ENCODE data around the gene SLIT3.

Gene SLIT3

GRCh38 chr5:169050146-169050571 is 250.8 kb downstream of the SLIT3 start:
- in situ Hi-C loops (cut with MboI; ENCODE audit: low sequenced_read_pairs) = no loop called here

DNA sequence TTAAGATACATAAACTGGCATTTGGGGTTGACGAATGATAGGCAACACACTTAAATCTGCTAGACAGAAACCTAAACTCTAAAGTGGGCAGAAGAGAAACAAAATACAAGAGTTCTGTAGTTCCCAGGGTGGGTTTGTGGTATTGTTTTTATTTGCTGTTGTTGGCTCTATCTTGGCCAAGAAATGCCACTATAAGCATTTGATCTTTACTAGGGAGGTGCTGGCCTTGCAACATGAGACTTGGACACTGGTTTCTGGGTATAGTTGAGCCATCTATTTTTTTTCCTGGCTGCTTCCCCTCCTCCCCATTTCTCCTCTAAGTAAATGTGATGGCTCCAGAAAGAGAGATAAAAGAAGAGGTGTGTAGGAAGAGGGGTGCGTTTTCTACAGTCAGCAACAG is 251.2 kb downstream of the SLIT3 start:
- in situ Hi-C loops (cut with MboI; ENCODE audit: low sequenced_read_pairs) = no loop called here

- in situ Hi-C loops (cut with MboI; ENCODE audit: low sequenced_read_pairs) = no loop called here
These were observed 252.5 kb downstream of the SLIT3 start for GRCh38 chr5:169048181-169049125.

DNA sequence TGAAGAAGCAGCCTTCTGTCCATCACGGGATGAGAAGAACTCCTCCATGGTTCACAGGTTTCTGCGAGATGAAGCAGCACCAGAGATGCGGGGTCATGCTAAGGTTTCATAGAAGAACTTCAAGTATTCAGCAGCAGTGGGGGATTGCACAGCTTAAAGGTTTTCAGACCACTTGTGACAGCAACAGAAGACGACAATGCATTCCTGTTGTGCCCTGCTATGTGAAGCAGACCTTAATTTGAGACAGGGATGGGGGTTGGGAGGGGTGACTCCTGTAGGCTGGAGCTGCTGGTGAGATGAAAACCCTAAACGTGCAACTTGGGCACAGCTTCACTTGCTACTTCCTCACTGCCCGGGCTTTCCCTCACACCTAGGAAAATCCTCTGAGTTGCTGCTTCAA is 256.0 kb downstream of the SLIT3 start:
- in situ Hi-C loops (cut with MboI; ENCODE audit: low sequenced_read_pairs) = no loop called here

DNA sequence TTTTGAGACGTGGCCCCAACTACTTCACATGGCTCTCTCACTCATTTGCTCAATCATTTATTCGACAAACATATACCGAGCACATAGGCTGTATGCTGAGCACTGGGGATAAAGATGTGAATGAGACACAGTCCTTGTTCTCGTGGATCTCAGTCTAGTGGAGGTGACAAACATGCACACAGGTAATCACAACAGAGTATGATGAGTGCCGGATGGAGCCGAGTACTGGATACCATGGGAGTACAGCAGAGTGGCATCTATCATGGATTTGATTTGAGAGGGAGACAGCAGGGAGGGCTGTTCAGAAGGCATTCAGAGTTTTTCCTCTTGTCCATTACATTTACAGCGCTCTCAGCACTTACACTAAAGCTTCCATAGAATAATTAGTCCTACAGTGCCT is 259.8 kb downstream of the SLIT3 start:
- in situ Hi-C loops (cut with MboI; ENCODE audit: low sequenced_read_pairs) = no loop called here

DNA sequence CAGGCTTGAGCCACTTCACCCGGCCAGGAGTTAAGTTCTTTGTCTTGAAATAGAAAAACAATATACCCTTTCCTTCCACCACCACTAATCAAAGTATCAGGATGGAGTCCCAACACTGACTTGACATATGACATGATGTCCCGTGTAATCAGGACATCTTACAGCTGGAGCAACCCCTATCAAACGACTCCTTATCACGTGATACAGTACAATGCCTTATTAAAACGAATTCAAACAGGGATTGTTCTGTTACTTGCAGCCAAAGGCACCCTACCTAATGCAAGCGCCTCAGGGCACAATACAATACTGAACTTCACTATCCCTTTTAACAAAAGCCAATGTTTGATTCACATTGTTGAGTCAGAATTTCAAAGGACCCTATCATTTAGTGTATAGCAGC is 261.3 kb downstream of the SLIT3 start:
- in situ Hi-C loops (cut with MboI; ENCODE audit: low sequenced_read_pairs) = no loop called here

DNA sequence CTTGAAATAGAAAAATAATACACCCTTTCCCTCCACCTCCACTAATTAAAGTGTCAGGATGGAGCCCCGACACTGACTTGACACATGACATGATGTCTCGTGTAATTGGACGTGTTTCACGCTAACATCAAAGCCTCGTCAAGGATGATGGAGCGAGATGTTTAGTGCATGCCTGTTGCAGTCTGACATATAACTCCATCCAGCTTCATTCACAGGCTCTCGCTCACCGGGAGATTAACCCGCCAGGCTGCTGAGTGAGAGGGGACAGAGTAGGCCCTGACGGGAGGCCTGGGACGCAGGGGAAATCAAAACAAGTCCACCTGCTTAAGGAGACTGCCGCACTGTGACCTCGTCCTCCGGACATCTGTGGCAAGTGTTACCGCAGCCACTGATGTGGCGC is 263.5 kb downstream of the SLIT3 start:
- in situ Hi-C loops (cut with MboI; ENCODE audit: low sequenced_read_pairs) = no loop called here

- in situ Hi-C loops (cut with MboI; ENCODE audit: low sequenced_read_pairs) = no loop called here
These were observed 264.7 kb downstream of the SLIT3 start for GRCh38 chr5:169036079-169036805.

DNA sequence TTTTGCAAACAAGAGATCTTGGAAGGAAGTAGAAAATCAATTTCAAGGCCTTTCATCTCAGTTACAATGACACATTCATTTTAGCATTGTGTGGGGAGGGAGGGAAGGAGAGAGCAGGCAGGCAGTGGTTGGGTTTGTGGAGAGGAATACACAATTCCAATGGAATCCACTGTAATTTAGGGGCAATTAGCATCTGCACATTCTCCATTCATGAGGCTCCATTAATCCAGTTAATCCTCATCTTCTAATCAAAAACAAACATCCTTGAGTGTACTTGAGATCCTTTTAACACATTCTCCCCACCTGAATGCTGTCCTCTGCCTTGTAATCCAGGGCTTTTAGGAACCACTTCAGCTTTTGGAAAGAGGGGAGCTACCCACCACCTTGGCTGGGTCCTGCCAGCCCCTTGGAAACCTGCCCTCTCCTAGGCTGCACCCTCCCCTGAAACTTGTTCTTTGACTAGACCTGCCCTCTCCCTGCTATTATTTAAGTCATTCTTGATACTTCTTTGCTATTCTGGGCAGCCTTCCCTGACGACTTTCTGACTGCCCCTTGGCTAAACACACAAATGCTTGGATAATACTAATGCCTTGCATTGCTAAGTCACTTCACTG is 271.2 kb downstream of the SLIT3 start:
- in situ Hi-C loops (cut with MboI; ENCODE audit: low sequenced_read_pairs) = no loop called here

DNA sequence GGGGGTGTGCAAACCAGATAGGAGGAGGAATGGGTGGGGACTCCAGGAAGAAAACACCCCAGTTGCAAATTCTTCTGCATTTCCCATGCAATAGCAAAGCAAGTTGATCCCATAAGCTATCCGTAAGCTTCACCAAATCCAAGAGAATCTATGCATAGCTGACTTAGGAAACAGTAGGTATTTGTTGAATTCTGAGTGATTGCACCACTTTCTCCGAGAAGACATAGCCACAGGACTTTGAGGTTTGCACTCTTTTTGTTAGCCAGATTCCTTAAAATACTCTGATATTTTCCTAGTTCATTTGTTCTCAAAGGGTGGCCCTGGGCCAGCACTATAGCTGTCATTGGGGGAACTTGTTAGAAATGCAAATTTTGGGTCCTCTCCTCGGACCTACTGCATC is 271.9 kb downstream of the SLIT3 start:
- in situ Hi-C loops (cut with MboI; ENCODE audit: low sequenced_read_pairs) = no loop called here

DNA sequence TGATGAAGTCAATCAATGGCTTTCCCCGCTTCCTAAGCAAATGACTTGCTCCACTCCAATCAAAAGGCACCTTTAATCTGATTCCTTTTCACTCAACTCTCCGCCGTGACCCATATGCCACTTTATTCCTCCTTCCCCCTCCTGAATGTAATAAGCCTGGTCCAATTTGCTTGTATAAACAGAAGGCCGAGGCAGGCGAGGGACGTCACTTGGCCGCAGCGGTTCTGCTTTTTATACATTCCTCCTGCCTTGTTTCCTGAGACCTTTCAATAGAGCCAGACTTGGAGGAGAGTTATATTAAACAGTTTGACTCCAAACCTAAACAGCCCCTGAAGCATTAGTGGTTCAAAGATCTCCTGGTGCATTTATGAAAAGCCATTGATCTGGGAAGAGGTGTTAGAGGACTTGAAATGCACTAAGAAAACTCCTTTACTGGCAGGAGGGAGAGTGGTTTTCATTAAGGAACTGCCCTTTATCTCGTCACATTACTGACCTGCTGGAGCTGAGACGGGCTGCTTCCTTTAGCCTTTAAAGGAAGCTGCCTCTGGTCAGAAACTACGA is 273.4 kb downstream of the SLIT3 start:
- in situ Hi-C loops (cut with MboI; ENCODE audit: low sequenced_read_pairs) = no loop called here

DNA sequence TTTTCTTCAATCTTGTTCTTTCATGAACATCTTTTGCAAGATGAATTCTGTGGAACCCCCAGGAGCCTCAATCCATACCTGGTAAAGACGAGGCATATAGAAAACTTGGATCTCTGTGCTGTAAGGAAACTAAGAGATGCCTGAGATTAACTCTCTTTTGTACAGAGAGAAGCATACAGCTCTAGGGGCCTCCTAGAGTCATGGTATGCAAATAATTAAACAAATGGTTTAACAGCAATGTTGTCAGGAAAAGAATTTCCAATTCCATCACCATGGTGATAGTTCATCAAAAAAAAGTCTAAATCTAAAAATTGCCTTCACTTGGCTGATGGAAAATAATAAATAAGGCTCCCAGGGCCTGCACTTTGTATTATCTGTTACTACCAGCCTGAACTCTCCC is 275.4 kb downstream of the SLIT3 start:
- in situ Hi-C loops (cut with MboI; ENCODE audit: low sequenced_read_pairs) = no loop called here

- in situ Hi-C loops (cut with MboI; ENCODE audit: low sequenced_read_pairs) = no loop called here
These were observed 276.5 kb downstream of the SLIT3 start for GRCh38 chr5:169024421-169024820.

DNA sequence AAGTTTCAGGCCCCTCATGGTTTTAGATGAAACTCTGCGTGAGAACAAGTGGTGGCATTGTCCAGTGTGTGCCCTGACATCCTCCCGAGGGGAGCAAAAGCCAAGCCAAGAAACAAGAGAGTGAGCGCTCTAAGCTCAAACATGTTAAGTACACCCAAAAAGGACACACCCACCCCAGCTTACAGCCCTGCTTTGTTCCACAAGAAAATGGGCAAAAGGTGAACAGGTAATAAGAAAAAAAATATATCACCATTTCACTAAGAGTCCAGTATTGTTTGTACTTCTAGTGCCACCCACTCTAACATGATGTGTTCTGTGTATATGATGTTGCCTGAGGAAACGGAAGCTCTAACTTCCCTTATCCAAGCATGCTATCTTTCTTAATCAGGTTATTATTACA is 278.2 kb downstream of the SLIT3 start:
- in situ Hi-C loops (cut with MboI; ENCODE audit: low sequenced_read_pairs) = no loop called here

DNA sequence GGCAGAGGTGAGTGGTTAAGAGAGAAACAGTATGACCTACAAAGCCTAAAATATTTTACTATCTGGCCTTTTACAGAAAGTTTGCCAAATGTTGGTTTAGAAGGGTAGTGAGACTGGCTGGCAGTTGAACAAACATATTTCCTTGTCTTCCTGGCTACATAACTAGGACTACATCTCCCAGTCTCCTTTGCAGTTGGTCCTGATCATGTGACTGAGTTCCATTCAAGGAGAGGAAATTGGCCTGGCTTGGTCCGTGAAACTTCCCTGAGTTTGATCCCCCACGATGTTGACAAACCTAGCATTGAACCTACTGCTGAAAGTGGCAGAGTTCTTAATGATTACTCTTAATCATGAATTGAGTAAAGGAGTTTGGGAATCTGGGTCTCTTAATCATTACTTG is 280.8 kb downstream of the SLIT3 start:
- in situ Hi-C loops (cut with MboI; ENCODE audit: low sequenced_read_pairs) = no loop called here

- in situ Hi-C loops (cut with MboI; ENCODE audit: low sequenced_read_pairs) = no loop called here
These were observed 282.0 kb downstream of the SLIT3 start for GRCh38 chr5:169018925-169019324.

DNA sequence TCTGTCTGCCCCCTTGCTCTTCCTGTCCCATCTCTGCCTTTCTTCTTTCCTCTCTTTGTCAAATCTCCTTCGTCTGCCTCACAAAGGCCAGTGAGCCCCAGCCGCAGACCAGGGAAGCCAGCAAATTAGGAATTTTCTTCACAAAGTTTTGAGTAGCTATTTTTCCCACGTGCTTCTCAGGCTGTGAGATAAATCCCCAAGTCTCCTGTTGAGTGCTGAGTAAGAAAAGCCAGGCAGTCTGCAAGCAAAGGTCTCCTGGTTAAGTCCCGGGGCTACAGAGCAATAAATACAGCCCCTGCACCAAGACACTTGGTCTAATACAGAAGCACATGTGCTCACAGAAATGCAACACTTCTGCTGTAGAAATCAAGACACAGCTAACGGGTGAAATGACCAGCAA is 284.9 kb downstream of the SLIT3 start:
- in situ Hi-C loops (cut with MboI; ENCODE audit: low sequenced_read_pairs) = no loop called here

GRCh38 chr5:169013846-169014245 is 287.1 kb downstream of the SLIT3 start:
- in situ Hi-C loops (cut with MboI; ENCODE audit: low sequenced_read_pairs) = no loop called here

GRCh38 chr5:169013208-169013728 is 287.7 kb downstream of the SLIT3 start:
- in situ Hi-C loops (cut with MboI; ENCODE audit: low sequenced_read_pairs) = no loop called here

DNA sequence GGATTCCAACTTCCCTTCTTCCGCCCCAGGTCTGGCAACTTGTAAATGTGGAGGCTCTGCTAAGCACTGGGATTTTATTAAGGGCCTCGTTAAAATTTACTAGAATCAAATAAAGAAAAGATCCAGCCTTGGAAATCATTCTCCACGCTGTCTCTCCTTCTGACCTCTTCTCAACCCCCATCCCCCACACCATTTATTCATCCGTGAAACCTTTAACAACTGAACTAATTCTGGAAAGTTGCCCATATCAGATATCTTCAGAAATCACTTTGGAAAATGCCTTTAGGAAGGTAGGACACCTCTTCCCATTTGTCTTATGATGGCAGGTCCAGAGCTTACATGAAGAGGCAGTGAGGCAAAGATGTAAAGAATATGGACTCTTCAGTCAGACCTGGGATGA is 288.5 kb downstream of the SLIT3 start:
- in situ Hi-C loops (cut with MboI; ENCODE audit: low sequenced_read_pairs) = no loop called here

DNA sequence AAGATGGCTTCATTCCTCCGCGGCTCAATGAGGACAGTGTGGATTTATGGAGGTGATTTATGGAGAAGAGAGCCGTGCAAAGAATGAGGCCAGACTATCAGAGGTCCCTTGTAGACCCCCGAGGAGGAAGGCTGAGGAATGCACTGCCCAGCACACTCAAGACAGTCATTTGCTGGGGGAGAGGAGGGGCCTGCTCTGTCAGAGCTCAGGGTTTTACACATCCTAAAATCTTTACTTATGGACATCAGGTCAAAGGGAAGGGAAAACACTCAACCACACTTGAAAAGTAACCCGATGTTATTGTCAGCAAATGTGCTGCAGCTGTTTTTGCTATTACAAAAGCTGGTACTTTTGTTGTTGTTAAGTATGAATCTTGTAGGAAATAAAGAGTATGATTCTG is 289.5 kb downstream of the SLIT3 start:
- in situ Hi-C loops (cut with MboI; ENCODE audit: low sequenced_read_pairs) = no loop called here
